ENCODE results near the gene DOCK8. TPM values are rescaled to one million over a fixed set of nuclear protein-coding genes. Genes with fewer than 3 reads are reported as not detected.

DOCK8 gene
- total RNA-seq, 1 experiment from 2014 or later, result 0.37 TPM

DNA sequence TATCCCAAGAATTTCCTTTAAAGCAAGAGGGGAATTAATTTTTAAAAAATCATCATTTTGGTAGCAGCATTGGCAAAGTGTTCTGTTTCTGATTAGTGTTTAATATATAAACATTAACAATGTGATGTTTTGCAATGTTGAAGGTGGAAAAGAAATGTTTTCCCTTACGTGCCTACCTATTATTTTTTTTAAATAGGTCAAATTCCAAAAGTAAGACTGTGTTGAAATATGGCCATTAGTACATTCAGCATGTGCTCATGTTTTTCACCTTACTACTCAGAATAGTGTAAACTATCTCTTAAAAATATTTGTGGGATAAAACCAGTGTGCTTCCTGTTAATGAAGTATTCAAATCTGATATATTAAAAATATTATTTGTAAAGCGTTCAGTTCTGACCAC is 3.3 kb downstream of the DOCK8 start:
- TF ChIP-seq, protein P1, sequence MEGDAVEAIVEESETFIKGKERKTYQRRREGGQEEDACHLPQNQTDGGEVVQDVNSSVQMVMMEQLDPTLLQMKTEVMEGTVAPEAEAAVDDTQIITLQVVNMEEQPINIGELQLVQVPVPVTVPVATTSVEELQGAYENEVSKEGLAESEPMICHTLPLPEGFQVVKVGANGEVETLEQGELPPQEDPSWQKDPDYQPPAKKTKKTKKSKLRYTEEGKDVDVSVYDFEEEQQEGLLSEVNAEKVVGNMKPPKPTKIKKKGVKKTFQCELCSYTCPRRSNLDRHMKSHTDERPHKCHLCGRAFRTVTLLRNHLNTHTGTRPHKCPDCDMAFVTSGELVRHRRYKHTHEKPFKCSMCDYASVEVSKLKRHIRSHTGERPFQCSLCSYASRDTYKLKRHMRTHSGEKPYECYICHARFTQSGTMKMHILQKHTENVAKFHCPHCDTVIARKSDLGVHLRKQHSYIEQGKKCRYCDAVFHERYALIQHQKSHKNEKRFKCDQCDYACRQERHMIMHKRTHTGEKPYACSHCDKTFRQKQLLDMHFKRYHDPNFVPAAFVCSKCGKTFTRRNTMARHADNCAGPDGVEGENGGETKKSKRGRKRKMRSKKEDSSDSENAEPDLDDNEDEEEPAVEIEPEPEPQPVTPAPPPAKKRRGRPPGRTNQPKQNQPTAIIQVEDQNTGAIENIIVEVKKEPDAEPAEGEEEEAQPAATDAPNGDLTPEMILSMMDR (IDR thresholded peaks at IDR 0.05 in 2 of 3, conservative IDR thresholded peaks at IDR 0.05 in 1 of 3; ENCODE audit: borderline replicate concordance in 1 of 3, insufficient read depth in 1 of 3, low read depth in 2 of 3, low read length in 2 of 3), result no peak
- TF ChIP-seq TCF7L2 (IDR thresholded peaks at IDR 0.05; ENCODE audit: borderline replicate concordance, extremely low read depth, insufficient read depth, insufficient read length) (no peak), ELF1 (IDR thresholded peaks at IDR 0.05; ENCODE audit: borderline replicate concordance, low read depth) (no peak), JUND (IDR thresholded peaks at IDR 0.05) (no peak), SIN3A (IDR thresholded peaks at IDR 0.05; ENCODE audit: low read depth) (no peak), POLR2A (IDR thresholded peaks at IDR 0.05; ENCODE audit: borderline replicate concordance, extremely low read depth, insufficient read depth, insufficient read length) (no peak), ZFX (IDR thresholded peaks at IDR 0.05) (no peak), SP1 (IDR thresholded peaks at IDR 0.05; ENCODE audit: low read depth) (no peak), CEBPB (IDR thresholded peaks at IDR 0.05; ENCODE audit: low read depth) (no peak), CBX3 (IDR thresholded peaks at IDR 0.05; ENCODE audit: low read depth) (no peak), SRF (IDR thresholded peaks at IDR 0.05; ENCODE audit: low read depth) (no peak), EZH2 (IDR thresholded peaks at IDR 0.05) (no peak), POLR2AphosphoS5 (IDR thresholded peaks at IDR 0.05; ENCODE audit: low read depth, low read length) (no peak), ZNF274 (IDR thresholded peaks at IDR 0.05; ENCODE audit: low read depth, low read length) (no peak), YY1 (IDR thresholded peaks at IDR 0.05; ENCODE audit: extremely low read depth, insufficient replicate concordance, low read depth, low read length) (no peak)
- TF ChIP-seq, protein P2, sequence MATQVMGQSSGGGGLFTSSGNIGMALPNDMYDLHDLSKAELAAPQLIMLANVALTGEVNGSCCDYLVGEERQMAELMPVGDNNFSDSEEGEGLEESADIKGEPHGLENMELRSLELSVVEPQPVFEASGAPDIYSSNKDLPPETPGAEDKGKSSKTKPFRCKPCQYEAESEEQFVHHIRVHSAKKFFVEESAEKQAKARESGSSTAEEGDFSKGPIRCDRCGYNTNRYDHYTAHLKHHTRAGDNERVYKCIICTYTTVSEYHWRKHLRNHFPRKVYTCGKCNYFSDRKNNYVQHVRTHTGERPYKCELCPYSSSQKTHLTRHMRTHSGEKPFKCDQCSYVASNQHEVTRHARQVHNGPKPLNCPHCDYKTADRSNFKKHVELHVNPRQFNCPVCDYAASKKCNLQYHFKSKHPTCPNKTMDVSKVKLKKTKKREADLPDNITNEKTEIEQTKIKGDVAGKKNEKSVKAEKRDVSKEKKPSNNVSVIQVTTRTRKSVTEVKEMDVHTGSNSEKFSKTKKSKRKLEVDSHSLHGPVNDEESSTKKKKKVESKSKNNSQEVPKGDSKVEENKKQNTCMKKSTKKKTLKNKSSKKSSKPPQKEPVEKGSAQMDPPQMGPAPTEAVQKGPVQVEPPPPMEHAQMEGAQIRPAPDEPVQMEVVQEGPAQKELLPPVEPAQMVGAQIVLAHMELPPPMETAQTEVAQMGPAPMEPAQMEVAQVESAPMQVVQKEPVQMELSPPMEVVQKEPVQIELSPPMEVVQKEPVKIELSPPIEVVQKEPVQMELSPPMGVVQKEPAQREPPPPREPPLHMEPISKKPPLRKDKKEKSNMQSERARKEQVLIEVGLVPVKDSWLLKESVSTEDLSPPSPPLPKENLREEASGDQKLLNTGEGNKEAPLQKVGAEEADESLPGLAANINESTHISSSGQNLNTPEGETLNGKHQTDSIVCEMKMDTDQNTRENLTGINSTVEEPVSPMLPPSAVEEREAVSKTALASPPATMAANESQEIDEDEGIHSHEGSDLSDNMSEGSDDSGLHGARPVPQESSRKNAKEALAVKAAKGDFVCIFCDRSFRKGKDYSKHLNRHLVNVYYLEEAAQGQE (IDR thresholded peaks at IDR 0.05; ENCODE audit: low read depth), result no peak
- TF ChIP-seq, protein P3, sequence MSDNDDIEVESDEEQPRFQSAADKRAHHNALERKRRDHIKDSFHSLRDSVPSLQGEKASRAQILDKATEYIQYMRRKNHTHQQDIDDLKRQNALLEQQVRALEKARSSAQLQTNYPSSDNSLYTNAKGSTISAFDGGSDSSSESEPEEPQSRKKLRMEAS (IDR thresholded peaks at IDR 0.05), result no peak
- TF ChIP-seq, protein P4, sequence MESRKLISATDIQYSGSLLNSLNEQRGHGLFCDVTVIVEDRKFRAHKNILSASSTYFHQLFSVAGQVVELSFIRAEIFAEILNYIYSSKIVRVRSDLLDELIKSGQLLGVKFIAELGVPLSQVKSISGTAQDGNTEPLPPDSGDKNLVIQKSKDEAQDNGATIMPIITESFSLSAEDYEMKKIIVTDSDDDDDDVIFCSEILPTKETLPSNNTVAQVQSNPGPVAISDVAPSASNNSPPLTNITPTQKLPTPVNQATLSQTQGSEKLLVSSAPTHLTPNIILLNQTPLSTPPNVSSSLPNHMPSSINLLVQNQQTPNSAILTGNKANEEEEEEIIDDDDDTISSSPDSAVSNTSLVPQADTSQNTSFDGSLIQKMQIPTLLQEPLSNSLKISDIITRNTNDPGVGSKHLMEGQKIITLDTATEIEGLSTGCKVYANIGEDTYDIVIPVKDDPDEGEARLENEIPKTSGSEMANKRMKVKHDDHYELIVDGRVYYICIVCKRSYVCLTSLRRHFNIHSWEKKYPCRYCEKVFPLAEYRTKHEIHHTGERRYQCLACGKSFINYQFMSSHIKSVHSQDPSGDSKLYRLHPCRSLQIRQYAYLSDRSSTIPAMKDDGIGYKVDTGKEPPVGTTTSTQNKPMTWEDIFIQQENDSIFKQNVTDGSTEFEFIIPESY (IDR thresholded peaks at IDR 0.05; ENCODE audit: extremely low read depth, insufficient replicate concordance, low read length), result no peak
- no peak overlapping the region for H3K9ac ChIP-seq (ENCODE audit: low read length)
- ChIA-PET POLR2A (no interaction called here), CTCF (interaction anchor here (0.6 kb wide), 1 partner anchor 10 kb away, joined by 4 read pairs; no protein-coding TSS in a partner anchor), RAD21 (ENCODE audit: low non-redundant PET in 1 of 2, low total read pairs in 2 of 2, uncharacterized antibody in 2 of 2, unreplicated experiment in 2 of 2) (no interaction called here)
- H3K9me3 ChIP-seq (ENCODE audit: control insufficient read depth in 1 of 2, insufficient read depth in 1 of 2, low read depth in 1 of 2, low read length in 2 of 2), result no peaks in the 10 kb centered on the region
- ATAC-seq (no peak), DNase-seq (ENCODE audit: low read depth, low spot score) (no peak)
- H4K20me1 ChIP-seq (ENCODE audit: insufficient read depth), result no peaks in the 10 kb centered on the region
- peaks cover 0 to 7% of the 10 kb centered on the region in 2 experiments; a peak in 1 of 4 replicates for H3K4me1 ChIP-seq (ENCODE audit: control insufficient read depth in 1 of 2, insufficient read depth in 2 of 2, low read length in 2 of 2)
- no TSS peak for BruUV-seq (replicated peaks)
- no peaks in the 10 kb centered on the region for H3K79me2 ChIP-seq (ENCODE audit: insufficient read depth, low read length)
- H3K4me3 ChIP-seq (replicated peaks in 1 of 2; ENCODE audit: low read depth in 1 of 2, low read length in 2 of 2), result no peak overlapping the region
- H3K36me3 ChIP-seq (ENCODE audit: control insufficient read depth in 1 of 2, insufficient read depth in 2 of 2, low read length in 2 of 2), result no peaks in the 10 kb centered on the region
- H3K4me2 ChIP-seq (ENCODE audit: low read length), result no peak overlapping the region
- no peak overlapping the region for H3K27ac ChIP-seq (ENCODE audit: low read depth, low read length)
- H3K9me2 ChIP-seq (ENCODE audit: insufficient read depth), result no peaks in the 10 kb centered on the region
- intact Hi-C loops (cut with micrococcal nuclease), result no loop called here
- H2AFZ ChIP-seq (ENCODE audit: low read depth, low read length, poor library complexity, severe bottlenecking), result no peak overlapping the region
- peaks cover 6% of the 10 kb centered on the region; the same call in 1 of the 2 replicates for H3K27me3 ChIP-seq (ENCODE audit: insufficient read depth, low read length)

All from HCT116 (cell line).